AG09309 (cell line): Measurements from ENCODE around the gene MYO10.
"Not testable (repeated sequence)": the region's sequence is repeated elsewhere in the genome, so short reads cannot be mapped to it uniquely, and the experiment has no call there.

Experiments
- DNase-seq: peaks from one replicate; pipeline ENCODE4 v3.0.0-alpha.2; 2010; ENCODE audit warnings: low read depth
- H3K4me3 ChIP-seq: 2 replicates; pipeline ENCODE4 v1.5.1; 2011; ENCODE audit warnings: mild to moderate bottlenecking, low read depth, low read length, moderate library complexity; ENCODE audit not compliant: control insufficient read depth
- TF ChIP-seq, protein P1 (sequence below): IDR thresholded peaks from 2 replicates; pipeline ENCODE4 v1.5.1; 2011; ENCODE audit warnings: mild to moderate bottlenecking, low read depth, low read length, inconsistent platforms; ENCODE audit not compliant: insufficient read depth, control insufficient read depth; ENCODE audit errors: missing control alignments

Gene MYO10

DNA sequence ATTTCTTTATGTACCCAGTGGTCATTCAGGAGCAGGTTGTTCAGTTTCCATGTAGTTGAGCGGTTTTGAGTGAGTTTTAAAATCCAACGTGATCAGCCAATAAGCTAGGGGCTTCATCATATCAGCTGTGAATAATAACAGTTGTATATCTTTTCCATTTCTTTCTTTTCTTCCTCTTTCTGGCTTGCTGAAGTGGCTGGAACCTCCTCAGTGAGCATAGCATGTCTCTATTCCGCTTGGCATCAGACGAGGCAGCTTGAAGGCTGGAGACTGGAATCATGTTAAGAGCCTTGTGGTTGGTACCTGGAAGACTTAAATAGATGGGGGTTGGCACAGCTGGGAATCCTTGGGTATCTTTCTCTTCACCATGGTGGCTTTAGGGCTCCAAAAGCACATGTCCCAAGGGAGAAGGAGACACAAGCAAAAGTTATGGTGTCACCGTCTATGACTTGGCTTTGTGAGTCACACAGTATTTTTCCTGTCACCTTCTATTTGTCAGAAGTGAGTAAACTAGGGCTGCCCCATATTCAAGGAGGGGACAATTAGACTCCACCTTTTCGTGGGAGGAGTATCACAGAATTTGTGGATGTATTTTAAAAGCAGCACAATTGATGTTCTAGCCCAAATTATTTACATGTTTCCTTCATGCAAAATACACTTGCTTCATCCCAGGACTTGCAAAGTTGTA is 281.3 kb downstream of the MYO10 start:
- DNase-seq: no peak
- no peak overlapping the region for H3K4me3 ChIP-seq
- TF ChIP-seq, protein P1, sequence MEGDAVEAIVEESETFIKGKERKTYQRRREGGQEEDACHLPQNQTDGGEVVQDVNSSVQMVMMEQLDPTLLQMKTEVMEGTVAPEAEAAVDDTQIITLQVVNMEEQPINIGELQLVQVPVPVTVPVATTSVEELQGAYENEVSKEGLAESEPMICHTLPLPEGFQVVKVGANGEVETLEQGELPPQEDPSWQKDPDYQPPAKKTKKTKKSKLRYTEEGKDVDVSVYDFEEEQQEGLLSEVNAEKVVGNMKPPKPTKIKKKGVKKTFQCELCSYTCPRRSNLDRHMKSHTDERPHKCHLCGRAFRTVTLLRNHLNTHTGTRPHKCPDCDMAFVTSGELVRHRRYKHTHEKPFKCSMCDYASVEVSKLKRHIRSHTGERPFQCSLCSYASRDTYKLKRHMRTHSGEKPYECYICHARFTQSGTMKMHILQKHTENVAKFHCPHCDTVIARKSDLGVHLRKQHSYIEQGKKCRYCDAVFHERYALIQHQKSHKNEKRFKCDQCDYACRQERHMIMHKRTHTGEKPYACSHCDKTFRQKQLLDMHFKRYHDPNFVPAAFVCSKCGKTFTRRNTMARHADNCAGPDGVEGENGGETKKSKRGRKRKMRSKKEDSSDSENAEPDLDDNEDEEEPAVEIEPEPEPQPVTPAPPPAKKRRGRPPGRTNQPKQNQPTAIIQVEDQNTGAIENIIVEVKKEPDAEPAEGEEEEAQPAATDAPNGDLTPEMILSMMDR: no peak

DNA sequence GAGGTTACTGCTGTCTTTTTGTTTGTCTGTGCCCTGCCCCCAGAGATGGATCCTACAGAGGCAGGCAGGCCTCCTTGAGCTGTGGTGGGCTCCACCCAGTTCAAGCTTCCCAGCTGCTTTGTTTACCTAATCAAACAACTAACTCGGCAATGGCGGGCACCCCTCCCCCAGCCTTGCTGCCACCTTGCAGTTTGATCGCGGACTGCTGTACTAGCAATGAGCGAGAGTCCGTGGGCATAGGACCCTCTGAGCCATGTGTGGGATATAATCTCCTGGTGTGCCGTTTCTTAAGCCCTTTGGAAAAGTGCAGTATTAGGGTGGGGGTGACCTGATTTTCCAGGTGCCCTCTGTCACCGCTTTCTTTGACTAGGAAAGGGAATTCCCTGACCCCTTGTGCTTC is 287.3 kb downstream of the MYO10 start:
- not testable (repeated sequence) for H3K4me3 ChIP-seq, DNase-seq

DNA sequence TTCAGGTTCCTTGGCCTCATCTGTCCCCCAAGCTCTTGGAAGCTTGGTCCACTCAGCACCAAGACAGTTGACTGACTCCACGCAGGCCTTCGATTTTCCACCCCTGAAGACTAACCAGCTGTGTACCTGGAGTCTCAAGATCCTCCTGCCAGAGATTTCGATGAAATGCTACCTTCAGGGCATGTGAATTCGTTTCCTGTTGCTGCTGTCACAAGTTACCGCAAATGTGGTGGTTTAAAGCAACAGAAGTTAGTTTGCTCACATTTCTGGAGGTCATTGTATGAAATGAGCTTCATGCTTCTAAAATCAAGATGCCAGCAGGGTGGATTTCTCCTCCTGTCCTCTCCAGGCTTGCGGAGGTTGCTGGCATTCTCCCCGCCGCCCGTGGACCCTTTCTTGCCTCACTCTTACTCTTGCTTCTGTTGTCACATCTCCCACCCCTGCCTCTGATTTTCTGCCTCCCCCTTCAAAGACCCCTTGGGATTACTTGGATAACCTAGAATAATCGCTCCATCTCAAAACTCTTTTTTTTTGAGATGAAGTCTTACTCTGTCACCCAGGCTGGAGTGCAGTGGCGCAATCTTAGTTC is 291.7 kb downstream of the MYO10 start:
- TF ChIP-seq, protein P1: no peak
- no peak overlapping the region for H3K4me3 ChIP-seq
- no peak for DNase-seq

DNA sequence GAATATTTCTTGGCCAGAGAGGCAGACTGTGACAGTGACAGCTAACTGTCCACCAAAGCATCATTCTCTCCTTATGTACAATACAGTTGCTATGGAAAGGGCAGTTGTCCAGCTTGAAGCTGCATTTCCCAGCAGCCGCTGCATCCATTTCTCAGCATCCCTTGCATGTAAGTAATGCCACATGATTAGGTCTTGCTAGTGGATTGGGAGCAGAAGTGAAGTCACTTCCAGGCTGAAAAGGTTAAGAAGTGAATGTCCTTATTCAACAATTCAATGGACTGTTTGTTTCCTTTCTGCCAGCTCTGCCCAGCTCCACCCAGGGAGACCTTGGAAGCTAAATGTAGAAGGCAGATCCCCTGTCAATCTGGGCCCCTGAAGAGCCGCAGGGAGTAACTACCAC is 293.2 kb downstream of the MYO10 start:
- TF ChIP-seq, protein P1: no peak
- no peak for DNase-seq

DNA sequence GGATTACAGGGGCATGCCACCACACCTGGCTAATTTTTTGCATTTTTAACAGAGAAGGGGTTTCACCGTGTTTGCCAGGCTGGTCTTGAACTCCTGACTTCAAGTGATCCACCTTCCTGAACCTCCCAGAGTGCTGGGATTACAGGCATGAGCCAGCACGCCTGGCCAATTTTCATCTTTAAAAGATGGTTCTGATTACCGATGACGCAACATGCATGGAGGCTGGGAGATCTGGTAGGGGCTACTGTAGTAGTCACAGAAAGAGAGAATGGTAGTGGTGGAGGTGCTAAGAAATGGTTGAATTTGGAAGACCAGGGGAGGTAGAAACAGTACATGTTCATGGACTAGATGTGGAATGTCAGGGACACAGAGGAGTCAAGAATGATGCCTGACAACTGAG is 296.9 kb downstream of the MYO10 start:
- TF ChIP-seq, protein P1: no peak
- H3K4me3 ChIP-seq: no peak overlapping the region
- no peak for DNase-seq

More for the DNA sequence above, 293.2 kb downstream of the MYO10 start:
- H3K4me3 ChIP-seq: no peak overlapping the region

DNA sequence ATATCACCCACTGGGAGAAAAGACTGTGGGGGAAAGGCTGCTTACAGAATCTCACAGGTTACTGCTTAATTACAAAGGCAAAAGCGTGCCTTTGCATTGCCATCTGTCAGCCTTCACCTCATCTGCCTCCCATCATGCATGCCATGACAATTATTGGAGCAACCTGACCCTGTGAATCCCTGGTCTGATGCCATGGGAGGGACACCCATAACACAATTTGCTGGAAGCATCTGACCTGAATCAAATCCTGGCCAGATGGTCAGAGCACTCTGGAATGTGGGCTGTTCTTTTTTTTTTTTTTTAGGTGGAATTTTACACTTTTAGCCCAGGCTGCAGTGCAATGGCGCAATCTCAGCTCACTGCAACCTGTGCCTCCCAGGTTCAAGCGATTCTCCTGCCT is 307.7 kb downstream of the MYO10 start:
- TF ChIP-seq, protein P1: no peak
- no peak for DNase-seq
- no peak overlapping the region for H3K4me3 ChIP-seq

DNA sequence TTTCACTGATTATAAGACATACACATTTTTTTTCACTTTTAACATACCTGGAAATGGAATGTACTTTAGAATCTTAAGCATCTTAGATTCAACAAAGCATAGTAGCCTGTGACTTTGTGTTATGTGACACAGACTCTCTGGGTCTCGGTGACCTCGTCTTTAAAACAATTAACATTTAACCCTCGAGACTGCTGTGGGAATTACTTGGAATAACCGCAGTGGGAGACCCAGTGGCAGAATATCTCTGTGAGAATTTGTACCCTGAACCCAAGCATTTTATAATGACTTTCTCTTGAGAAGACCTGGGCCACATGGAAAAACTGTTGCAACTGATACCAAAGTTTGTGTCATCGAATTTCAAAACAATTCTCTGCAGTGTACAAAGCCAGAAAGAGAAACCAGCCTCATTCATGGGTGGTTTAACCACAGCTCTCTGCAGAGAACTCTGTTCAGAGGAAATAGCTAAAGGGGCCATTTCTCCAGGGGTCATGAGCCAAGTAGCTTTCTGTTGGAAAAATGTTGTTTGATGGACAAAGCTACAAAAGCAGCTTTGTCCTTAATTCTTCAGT is 309.3 kb downstream of the MYO10 start:
- TF ChIP-seq, protein P1: no peak
- no peak for DNase-seq

More for the DNA sequence above, 309.3 kb downstream of the MYO10 start:
- no peak overlapping the region for H3K4me3 ChIP-seq
